IPS-15b (cell line): ENCODE measurements around the gene SVOPL.

ENCODE experiments used
- H3K27me3 ChIP-seq: one replicate; pipeline ENCODE4 v1.6.1; 2013; ENCODE audit warnings: low read length; ENCODE audit not compliant: control insufficient read depth, insufficient read depth
- H3K36me3 ChIP-seq: one replicate; pipeline ENCODE4 v1.6.1; 2013; ENCODE audit warnings: low read length; ENCODE audit not compliant: control insufficient read depth, insufficient read depth
- H3K4me1 ChIP-seq: one replicate; pipeline ENCODE4 v1.6.1; 2013; ENCODE audit warnings: mild to moderate bottlenecking, low read length; ENCODE audit not compliant: control insufficient read depth, insufficient read depth
- H3K4me3 ChIP-seq: one replicate; pipeline ENCODE4 v1.5.1; 2013; ENCODE audit warnings: low read depth, low read length
- H3K9ac ChIP-seq: one replicate; pipeline ENCODE4 v1.6.1; 2013; ENCODE audit warnings: low read depth, mild to moderate bottlenecking, low read length
- H3K9me3 ChIP-seq: one replicate; pipeline ENCODE4 v1.6.1; 2013; ENCODE audit warnings: mild to moderate bottlenecking, low read length; ENCODE audit not compliant: control insufficient read depth, insufficient read depth

The SVOPL gene

GRCh38 chr7:138654616-138655015 is 46.5 kb downstream of the SVOPL start:
- Histone ChIP-seq H3K36me3 (no peaks in the 10 kb centered on the region), H3K4me3 (no peak overlapping the region), H3K9me3 (no peaks in the 10 kb centered on the region), H3K9ac (no peak overlapping the region), H3K4me1 (no peaks in the 10 kb centered on the region), H3K27me3 (no peaks in the 10 kb centered on the region)

- Histone ChIP-seq H3K27me3 (no peaks in the 10 kb centered on the region), H3K36me3 (no peaks in the 10 kb centered on the region), H3K9ac (no peak overlapping the region), H3K4me1 (no peaks in the 10 kb centered on the region), H3K9me3 (no peaks in the 10 kb centered on the region), H3K4me3 (no peak overlapping the region)
Measured at GRCh38 chr7:138649506-138649905, 51.7 kb downstream of the SVOPL start.

GRCh38 chr7:138645284-138645683 is 55.9 kb downstream of the SVOPL start:
- Histone ChIP-seq H3K4me3 (no peak overlapping the region), H3K9me3 (no peaks in the 10 kb centered on the region), H3K36me3 (no peaks in the 10 kb centered on the region), H3K4me1 (no peaks in the 10 kb centered on the region), H3K9ac (no peak overlapping the region), H3K27me3 (no peaks in the 10 kb centered on the region)

GRCh38 chr7:138632826-138633602 is 68.1 kb downstream of the SVOPL start:
- no peaks in the 10 kb centered on the region for H3K4me1 ChIP-seq
- H3K4me3 ChIP-seq = no peak overlapping the region
- H3K27me3 ChIP-seq = no peaks in the 10 kb centered on the region
- no peaks in the 10 kb centered on the region for H3K9me3 ChIP-seq
- H3K36me3 ChIP-seq = no peaks in the 10 kb centered on the region
- H3K9ac ChIP-seq = no peak overlapping the region

GRCh38 chr7:138632384-138632783 is 68.8 kb downstream of the SVOPL start:
- Histone ChIP-seq H3K36me3 (no peaks in the 10 kb centered on the region), H3K4me3 (no peak overlapping the region), H3K4me1 (no peaks in the 10 kb centered on the region), H3K9ac (no peak overlapping the region), H3K27me3 (no peaks in the 10 kb centered on the region), H3K9me3 (no peaks in the 10 kb centered on the region)

GRCh38 chr7:138630059-138630610 is 71.0 kb downstream of the SVOPL start:
- H3K4me3 ChIP-seq = no peak overlapping the region
- no peaks in the 10 kb centered on the region for H3K27me3 ChIP-seq
- H3K4me1 ChIP-seq = peaks cover 5% of the 10 kb centered on the region
- H3K9ac ChIP-seq = no peak overlapping the region
- H3K36me3 ChIP-seq = no peaks in the 10 kb centered on the region
- no peaks in the 10 kb centered on the region for H3K9me3 ChIP-seq

GRCh38 chr7:138627361-138627760 is 73.8 kb downstream of the SVOPL start:
- Histone ChIP-seq H3K4me1 (peaks cover 5% of the 10 kb centered on the region), H3K4me3 (no peak overlapping the region), H3K9ac (no peak overlapping the region), H3K27me3 (no peaks in the 10 kb centered on the region), H3K36me3 (no peaks in the 10 kb centered on the region), H3K9me3 (no peaks in the 10 kb centered on the region)

- Histone ChIP-seq H3K27me3 (no peaks in the 10 kb centered on the region), H3K9ac (no peak overlapping the region), H3K36me3 (no peaks in the 10 kb centered on the region), H3K9me3 (no peaks in the 10 kb centered on the region), H3K4me1 (peaks cover 5% of the 10 kb centered on the region), H3K4me3 (no peak overlapping the region)
Measured at GRCh38 chr7:138626846-138627245, 74.3 kb downstream of the SVOPL start.

GRCh38 chr7:138625849-138626230 is 75.3 kb downstream of the SVOPL start:
- Histone ChIP-seq H3K4me3 (no peak overlapping the region), H3K27me3 (no peaks in the 10 kb centered on the region), H3K4me1 (peaks cover 5% of the 10 kb centered on the region), H3K9ac (no peak overlapping the region), H3K36me3 (no peaks in the 10 kb centered on the region), H3K9me3 (no peaks in the 10 kb centered on the region)

- Histone ChIP-seq H3K9ac (no peak overlapping the region), H3K9me3 (no peaks in the 10 kb centered on the region), H3K27me3 (no peaks in the 10 kb centered on the region), H3K36me3 (no peaks in the 10 kb centered on the region), H3K4me3 (no peak overlapping the region), H3K4me1 (peaks cover 5% of the 10 kb centered on the region)
Measured at GRCh38 chr7:138625084-138625848, 75.9 kb downstream of the SVOPL start.

GRCh38 chr7:138622841-138623240 is 78.3 kb downstream of the SVOPL start:
- H3K9ac ChIP-seq = no peak overlapping the region
- H3K9me3 ChIP-seq = no peaks in the 10 kb centered on the region
- H3K27me3 ChIP-seq = no peaks in the 10 kb centered on the region
- H3K36me3 ChIP-seq = no peaks in the 10 kb centered on the region
- peaks cover 5% of the 10 kb centered on the region for H3K4me1 ChIP-seq
- no peak overlapping the region for H3K4me3 ChIP-seq

GRCh38 chr7:138618933-138619332 is 82.2 kb downstream of the SVOPL start:
- no peaks in the 10 kb centered on the region for H3K27me3 ChIP-seq
- no peak overlapping the region for H3K9ac ChIP-seq
- H3K4me3 ChIP-seq = no peak overlapping the region
- H3K9me3 ChIP-seq = no peaks in the 10 kb centered on the region
- no peaks in the 10 kb centered on the region for H3K36me3 ChIP-seq
- no peaks in the 10 kb centered on the region for H3K4me1 ChIP-seq
